Lower leg skin (tissue), 3 donors: Measurements from ENCODE around the gene SAPCD2.

Source experiments
- POLR2A ChIP-seq, 2 donors: fragments of 450-650 bp; IDR thresholded peaks; one replicate each; pipeline ENCODE4 v1.6.1; 2016 to 2017; ENCODE audit warnings: antibody characterized with exemption in 2 of 2, mild to moderate bottlenecking in 1 of 2, moderate library complexity in 1 of 2
- TF ChIP-seq, protein P1 (sequence below), 3 donors: fragments of 450-650 bp; IDR thresholded peaks; one replicate each; pipeline ENCODE4 v1.5.1; 2016; ENCODE audit warnings: antibody characterized with exemption in 3 of 3, mild to moderate bottlenecking in 3 of 3, moderate library complexity in 2 of 3

DNA sequence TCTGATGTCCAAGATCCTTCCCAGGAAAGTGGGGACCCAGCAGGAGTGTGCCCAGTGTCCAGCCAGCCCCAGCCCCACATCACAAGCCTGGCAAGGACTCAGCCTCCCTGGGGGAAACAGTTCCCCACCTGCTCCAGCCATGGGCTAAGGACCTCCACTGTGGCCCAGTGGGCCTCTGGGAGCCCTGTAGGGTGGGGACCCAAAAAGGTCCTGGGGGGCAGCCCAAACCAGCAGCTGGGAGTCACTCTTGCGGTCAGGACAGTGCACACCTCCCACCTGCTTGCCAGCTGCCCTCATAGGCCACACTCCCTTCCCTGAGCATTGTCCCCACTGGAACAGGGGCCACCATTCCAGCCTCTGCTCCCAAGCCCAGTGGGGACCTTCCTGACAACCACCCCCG is 44.0 kb downstream of the SAPCD2 start:
- TF ChIP-seq, protein P1, sequence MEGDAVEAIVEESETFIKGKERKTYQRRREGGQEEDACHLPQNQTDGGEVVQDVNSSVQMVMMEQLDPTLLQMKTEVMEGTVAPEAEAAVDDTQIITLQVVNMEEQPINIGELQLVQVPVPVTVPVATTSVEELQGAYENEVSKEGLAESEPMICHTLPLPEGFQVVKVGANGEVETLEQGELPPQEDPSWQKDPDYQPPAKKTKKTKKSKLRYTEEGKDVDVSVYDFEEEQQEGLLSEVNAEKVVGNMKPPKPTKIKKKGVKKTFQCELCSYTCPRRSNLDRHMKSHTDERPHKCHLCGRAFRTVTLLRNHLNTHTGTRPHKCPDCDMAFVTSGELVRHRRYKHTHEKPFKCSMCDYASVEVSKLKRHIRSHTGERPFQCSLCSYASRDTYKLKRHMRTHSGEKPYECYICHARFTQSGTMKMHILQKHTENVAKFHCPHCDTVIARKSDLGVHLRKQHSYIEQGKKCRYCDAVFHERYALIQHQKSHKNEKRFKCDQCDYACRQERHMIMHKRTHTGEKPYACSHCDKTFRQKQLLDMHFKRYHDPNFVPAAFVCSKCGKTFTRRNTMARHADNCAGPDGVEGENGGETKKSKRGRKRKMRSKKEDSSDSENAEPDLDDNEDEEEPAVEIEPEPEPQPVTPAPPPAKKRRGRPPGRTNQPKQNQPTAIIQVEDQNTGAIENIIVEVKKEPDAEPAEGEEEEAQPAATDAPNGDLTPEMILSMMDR (IDR thresholded peaks at IDR 0.05): no peak
- TF ChIP-seq POLR2A (IDR thresholded peaks at IDR 0.05): no peak
